Fibroblast of skin of right quadriceps (primary cell): Measurements from ENCODE around the gene TPK1.
"Not testable (repeated sequence)": the region's sequence is repeated elsewhere in the genome, so short reads cannot be mapped to it uniquely, and the experiment has no call there.

Source experiments
- DNase-seq: peaks from one replicate; pipeline ENCODE4 v3.0.0-alpha.2; 2013

TPK1 gene

GRCh38 chr7:144776447-144776846, 59.4 kb downstream of the TPK1 start:
- no peak for DNase-seq

- DNase-seq, result no peak
Observed at GRCh38 chr7:144775749-144776148, 60.1 kb downstream of the TPK1 start.

- DNase-seq, result no peak
Observed at GRCh38 chr7:144771927-144772326, 63.9 kb downstream of the TPK1 start.

- DNase-seq, result no peak
Observed at GRCh38 chr7:144771174-144771573, 64.7 kb downstream of the TPK1 start.

GRCh38 chr7:144769352-144769751, 66.5 kb downstream of the TPK1 start:
- no peak for DNase-seq

- DNase-seq, result no peak
Observed at GRCh38 chr7:144768633-144769032, 67.2 kb downstream of the TPK1 start.

GRCh38 chr7:144763291-144763690, 72.6 kb downstream of the TPK1 start:
- no peak for DNase-seq

- DNase-seq, result no peak
Observed at GRCh38 chr7:144762853-144763252, 73.0 kb downstream of the TPK1 start.

GRCh38 chr7:144761493-144761892, 74.4 kb downstream of the TPK1 start:
- DNase-seq, result no peak

DNA sequence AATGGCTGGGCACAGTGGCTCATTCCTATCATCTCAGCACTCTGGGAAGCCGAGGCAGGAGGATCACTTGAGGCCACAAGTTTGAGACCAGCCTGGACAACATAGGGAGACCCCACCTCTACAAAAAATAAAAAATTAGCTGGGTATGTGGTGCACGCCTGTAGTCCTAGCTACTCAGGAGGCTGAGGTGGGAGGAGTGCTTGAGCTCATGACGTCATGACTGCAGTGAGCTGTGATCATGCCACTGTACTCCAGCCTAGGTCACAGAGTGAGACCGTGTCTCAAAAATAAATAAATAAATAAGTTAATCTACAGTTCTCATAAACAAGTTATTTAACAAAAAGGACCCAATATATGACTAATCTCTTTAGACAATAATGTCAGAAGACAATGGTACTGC, 76.2 kb downstream of the TPK1 start:
- no peak for DNase-seq

- no peak for DNase-seq
Observed at GRCh38 chr7:144747936-144748335, 87.9 kb downstream of the TPK1 start.

DNA sequence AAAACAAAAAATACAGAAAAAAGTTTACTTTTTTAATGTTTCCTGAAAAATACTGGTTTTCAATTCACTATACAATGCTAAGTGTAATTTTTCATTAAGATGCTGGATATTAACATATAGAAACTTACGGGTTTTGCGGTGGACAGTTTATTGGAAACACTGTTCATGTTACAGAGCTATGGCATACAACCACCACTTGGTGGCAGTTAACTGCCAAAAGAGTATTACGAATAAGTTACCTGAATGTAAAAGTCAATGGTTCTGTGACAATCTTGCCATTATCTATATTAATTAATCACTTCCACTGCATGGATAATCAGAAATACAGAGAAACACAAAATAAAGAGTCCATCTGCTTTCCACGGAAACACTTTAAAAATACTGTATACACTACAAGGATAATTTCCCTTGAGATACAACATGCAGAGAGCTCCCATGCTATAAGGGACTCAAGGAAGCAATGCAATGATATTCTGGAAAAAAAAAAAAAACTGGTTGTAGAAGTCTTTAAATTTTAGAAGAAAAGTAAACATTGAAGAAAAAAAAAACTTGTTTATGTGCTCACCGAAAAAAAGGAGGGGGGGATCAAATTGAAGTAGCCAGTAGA, 97.0 kb downstream of the TPK1 start:
- peak; percentile 38 for DNase-seq

DNA sequence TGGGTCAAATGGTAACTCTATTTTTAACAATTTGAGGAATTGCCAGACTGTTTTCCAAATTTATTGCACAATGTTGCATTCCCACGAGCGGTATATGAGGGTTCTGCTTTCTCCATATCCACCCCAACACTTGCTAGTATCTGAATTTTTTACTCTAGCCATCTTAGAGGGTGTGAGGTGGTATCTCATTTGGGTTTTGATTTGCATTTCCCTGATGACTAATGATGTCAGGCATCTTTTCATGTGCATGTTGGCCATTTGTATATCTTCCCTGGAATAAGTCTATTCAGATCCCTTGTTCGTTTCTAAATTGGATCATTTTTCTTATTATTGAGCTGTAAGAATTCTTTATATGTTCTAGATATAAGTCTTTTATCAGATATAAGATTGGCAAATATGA, 97.7 kb downstream of the TPK1 start:
- DNase-seq, result no peak

GRCh38 chr7:144736880-144737493, 98.9 kb downstream of the TPK1 start:
- no peak for DNase-seq

- DNase-seq, result no peak
Observed at GRCh38 chr7:144735505-144736276, 100.2 kb downstream of the TPK1 start.

DNA sequence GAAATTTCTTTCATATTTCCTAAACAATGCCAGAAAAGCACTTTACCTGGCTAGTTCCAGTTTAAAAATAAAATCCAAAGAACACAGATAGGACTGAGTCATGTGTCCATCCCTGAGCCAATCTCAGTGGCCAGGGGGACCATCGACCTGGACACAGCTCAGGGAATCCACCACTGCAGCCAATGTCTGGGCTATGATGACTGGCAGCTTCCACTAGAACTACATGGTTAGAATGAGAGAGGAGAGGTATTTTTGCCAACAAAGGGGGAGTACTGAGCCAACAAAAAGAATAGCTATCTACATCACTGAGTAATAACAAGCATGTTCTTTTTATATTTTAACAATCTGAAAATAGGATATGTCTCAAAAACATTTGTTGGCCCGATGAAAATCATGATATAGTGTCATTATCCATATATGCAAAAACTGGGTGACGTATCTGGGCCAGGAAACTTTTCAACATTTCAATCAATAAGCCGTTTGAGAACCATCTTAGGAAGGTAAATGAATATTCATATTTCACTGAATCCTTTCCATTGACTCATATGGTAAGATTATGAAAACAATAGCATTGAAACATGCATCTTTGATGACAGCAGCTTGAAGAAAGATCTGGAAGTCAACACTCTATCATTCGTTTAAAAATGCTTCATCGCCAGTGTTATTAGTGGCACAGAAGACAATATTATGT, 104.0 kb downstream of the TPK1 start:
- no peak for DNase-seq

GRCh38 chr7:144730224-144730623, 105.6 kb downstream of the TPK1 start:
- DNase-seq, result no peak

GRCh38 chr7:144729226-144729625, 106.6 kb downstream of the TPK1 start:
- no peak for DNase-seq

- DNase-seq, result no peak
Observed at GRCh38 chr7:144728551-144728950, 107.3 kb downstream of the TPK1 start.

- DNase-seq, result not testable (repeated sequence)
Observed at GRCh38 chr7:144726840-144727239, 109.0 kb downstream of the TPK1 start.

DNA sequence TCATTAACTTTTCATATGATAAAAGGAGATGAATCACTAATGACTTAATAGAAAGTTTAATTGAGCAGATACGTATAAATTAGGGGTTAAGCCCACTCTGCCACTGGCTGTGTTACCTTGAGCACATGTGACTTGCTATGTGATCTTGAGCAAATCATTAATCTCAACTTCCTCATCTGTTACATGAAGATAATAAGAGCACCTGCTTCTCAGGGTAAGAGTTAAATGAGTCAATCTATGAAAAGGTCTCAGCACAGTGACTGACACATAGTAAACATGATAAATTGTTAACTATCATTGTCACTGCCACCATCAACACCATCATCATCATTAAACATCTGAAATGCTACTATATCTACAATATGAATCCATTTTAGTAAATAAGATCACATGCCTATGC, 110.8 kb downstream of the TPK1 start:
- no peak for DNase-seq

- DNase-seq, result no peak
Observed at GRCh38 chr7:144723301-144723700, 112.6 kb downstream of the TPK1 start.

DNA sequence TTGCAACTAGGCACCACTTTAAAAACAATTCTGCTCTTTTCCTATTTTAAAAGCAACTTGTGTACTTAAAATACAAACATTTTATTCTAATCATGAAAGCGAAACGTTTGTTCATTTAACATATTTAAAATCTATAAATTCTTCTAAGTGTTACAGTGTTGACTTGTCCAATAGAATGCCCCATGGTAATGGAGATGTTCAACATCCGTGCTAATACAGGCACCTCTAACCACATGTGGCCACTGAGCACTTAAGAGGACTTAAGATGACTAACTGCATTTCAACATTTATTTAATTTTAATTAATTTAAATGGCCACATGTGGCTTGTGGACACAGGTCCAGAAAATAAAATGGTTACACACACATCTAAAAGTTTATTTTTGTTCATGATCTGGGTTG, 115.1 kb downstream of the TPK1 start:
- DNase-seq, result no peak

DNA sequence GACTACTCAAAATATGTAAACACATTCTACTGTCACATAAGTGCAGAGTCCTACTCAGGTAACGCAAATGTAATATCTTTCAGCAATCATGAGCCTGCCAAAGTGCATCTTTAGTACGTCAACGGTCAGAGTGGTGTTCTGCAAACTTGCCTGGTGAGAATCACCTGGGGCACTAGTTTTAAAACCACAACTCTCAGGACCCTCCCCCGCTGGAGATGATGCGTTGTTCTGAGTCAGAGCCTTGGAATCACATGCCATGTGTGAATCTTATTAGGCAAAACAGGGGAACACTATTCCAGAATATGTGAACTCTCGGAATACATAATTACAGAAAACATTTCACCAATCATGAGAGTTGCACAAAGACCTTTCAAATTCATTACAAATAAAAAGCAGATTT, 115.7 kb downstream of the TPK1 start:
- peak; percentile 67 for DNase-seq
